HEK293T (cell line): Measurements from ENCODE around the gene POU5F1.
"Not testable (repeated sequence)": the region's sequence is repeated elsewhere in the genome, so short reads cannot be mapped to it uniquely, and the experiment has no call there.

Experiments used
- ARNT ChIP-seq: fragments of 450-650 bp; IDR thresholded peaks from 2 replicates; pipeline ENCODE4 v1.6.1; 2017; ENCODE audit warnings: mild to moderate bottlenecking
- CTBP1 ChIP-seq: fragments of 450-650 bp; IDR thresholded peaks from 2 replicates; pipeline ENCODE4 v1.6.1; 2016; ENCODE audit warnings: borderline replicate concordance
- ELF4 ChIP-seq: fragments of 450-650 bp; IDR thresholded peaks from 2 replicates; pipeline ENCODE4 v1.6.1; 2017; ENCODE audit warnings: antibody characterized with exemption
- FOXK2 ChIP-seq: fragments of 450-650 bp; IDR thresholded peaks from 2 replicates; pipeline ENCODE4 v1.6.1; 2016; ENCODE audit warnings: mild to moderate bottlenecking
- FOXM1 ChIP-seq: fragments of 450-650 bp; IDR thresholded peaks from 2 replicates; pipeline ENCODE4 v1.6.1; 2017; ENCODE audit warnings: mild to moderate bottlenecking, borderline replicate concordance
- HDGF ChIP-seq: fragments of 450-650 bp; IDR thresholded peaks from 2 replicates; pipeline ENCODE4 v1.6.1; 2017; ENCODE audit warnings: antibody characterized with exemption, borderline replicate concordance
- NFRKB ChIP-seq: fragments of 450-650 bp; IDR thresholded peaks from 2 replicates; pipeline ENCODE4 v1.6.1; 2016; ENCODE audit warnings: mild to moderate bottlenecking, moderate library complexity
- SUZ12 ChIP-seq: fragments of 450-650 bp; IDR thresholded peaks from 2 replicates; pipeline ENCODE4 v1.6.1; 2016; ENCODE audit warnings: mild to moderate bottlenecking
- TARDBP ChIP-seq: fragments of 450-650 bp; IDR thresholded peaks from 2 replicates; pipeline ENCODE4 v1.6.1; 2016

DNA sequence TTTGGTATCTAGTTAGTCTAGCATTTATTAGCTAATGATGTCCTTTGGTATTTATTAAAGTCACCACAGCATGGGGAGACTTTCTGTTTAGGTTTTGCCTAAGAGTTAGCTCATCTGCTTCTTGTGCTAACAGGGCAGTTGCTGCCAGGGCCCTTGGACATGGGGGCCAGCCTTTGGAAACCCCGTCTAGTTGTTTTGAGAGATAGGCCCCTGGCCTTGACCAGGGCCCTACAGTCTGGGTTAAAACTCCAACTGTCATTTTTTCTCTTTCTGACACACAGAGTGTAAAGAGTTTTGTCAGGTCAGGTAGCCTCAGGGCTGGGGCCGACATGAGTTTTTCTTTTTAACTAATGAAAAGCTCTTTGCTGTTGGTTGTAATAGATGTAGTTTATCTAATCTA lies 12.8 kb upstream of the POU5F1 start:
- TF ChIP-seq HDGF, FOXK2, FOXM1, SUZ12, CTBP1, ELF4, NFRKB, TARDBP, ARNT: not testable (repeated sequence)
